ENCODE data around the gene ADAMTS9. TPM values are rescaled to one million over a fixed set of nuclear protein-coding genes. Genes with fewer than 3 reads are reported as not detected.

Gene ADAMTS9
- total RNA-seq, 2 experiments from 2014 or later: not detected

DNA sequence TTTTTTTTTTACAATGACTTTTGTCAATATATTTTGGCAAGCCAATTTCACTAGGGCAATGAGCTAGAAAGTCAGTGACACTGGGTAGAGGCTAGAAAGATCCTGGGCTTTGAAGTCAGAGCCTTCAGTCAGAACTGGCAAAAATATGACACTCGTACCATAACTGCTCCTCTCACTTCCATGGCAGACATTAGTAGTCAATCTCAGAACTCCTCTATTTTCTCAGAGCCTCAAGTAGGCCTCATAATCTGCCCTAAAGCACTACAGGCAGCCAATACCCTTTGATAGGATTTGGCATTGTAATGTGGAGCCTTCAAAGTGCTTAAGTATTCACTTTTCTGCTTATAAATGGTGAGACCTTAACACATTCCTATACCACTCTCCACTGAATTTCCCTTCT is 67.8 kb downstream of the ADAMTS9 start:
- TF ChIP-seq, protein P1, sequence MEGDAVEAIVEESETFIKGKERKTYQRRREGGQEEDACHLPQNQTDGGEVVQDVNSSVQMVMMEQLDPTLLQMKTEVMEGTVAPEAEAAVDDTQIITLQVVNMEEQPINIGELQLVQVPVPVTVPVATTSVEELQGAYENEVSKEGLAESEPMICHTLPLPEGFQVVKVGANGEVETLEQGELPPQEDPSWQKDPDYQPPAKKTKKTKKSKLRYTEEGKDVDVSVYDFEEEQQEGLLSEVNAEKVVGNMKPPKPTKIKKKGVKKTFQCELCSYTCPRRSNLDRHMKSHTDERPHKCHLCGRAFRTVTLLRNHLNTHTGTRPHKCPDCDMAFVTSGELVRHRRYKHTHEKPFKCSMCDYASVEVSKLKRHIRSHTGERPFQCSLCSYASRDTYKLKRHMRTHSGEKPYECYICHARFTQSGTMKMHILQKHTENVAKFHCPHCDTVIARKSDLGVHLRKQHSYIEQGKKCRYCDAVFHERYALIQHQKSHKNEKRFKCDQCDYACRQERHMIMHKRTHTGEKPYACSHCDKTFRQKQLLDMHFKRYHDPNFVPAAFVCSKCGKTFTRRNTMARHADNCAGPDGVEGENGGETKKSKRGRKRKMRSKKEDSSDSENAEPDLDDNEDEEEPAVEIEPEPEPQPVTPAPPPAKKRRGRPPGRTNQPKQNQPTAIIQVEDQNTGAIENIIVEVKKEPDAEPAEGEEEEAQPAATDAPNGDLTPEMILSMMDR (IDR thresholded peaks at IDR 0.05): no peak
- no peaks in the 10 kb centered on the region for H3K4me1 ChIP-seq (ENCODE audit: insufficient read depth, low read length)
- peaks cover 0 to 4% of the 10 kb centered on the region in 2 experiments for H3K9me3 ChIP-seq (ENCODE audit: control insufficient read depth in 1 of 2, insufficient read depth in 1 of 2, low read length in 2 of 2)
- no peak for ATAC-seq (ENCODE audit: poor library complexity)
- ChIA-PET CTCF (no interaction called here), POLR2A (no interaction called here)
- H3K4me3 ChIP-seq (ENCODE audit: low read length): no peak overlapping the region
- Mint-ChIP-seq H3K4me1 (ENCODE audit: low read depth) (no peaks in the 10 kb centered on the region), H3K36me3 (ENCODE audit: low read depth) (no peaks in the 10 kb centered on the region), H3K4me3 (no peak overlapping the region), H3K27ac (no peak overlapping the region), H3K27me3 (no peaks in the 10 kb centered on the region), H3K9me3 (no peaks in the 10 kb centered on the region)
- intact Hi-C loops (cut with DNase I, micrococcal nuclease): no loop called here
- no peak for DNase-seq
- H3K36me3 ChIP-seq (ENCODE audit: insufficient read depth, low read length): no peaks in the 10 kb centered on the region
- no peak overlapping the region for H3K27ac ChIP-seq (ENCODE audit: low read depth in 1 of 2, low read length in 2 of 2)
- H3K27me3 ChIP-seq (ENCODE audit: control insufficient read depth in 1 of 2, insufficient read depth in 2 of 2, low read length in 2 of 2): no peaks in the 10 kb centered on the region

DNA sequence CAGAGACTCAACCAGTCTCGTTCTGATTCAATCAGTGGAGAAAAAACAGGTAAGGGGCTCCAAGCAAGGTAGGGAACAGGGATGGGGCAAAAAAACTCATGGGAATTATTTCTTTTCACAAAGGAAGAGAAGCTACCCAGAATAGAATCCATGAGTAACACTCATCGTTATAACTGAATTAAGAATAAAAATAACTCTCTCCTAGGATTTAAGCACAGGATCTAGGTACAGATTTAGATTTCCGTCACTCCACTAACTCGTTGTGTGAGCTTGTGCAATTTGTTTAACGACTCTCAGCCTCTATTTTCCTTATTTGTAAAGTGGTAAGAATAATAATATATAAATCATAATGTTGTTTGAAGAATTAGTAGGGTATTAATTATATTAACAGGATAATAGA is 68.6 kb downstream of the ADAMTS9 start:
- H3K4me1 Mint-ChIP-seq (ENCODE audit: low read depth): no peaks in the 10 kb centered on the region

GRCh38 chr3:64617610-64618009 is 70.2 kb downstream of the ADAMTS9 start:
- Histone ChIP-seq H3K27me3 (ENCODE audit: control insufficient read depth in 1 of 2, insufficient read depth in 2 of 2, low read length in 2 of 2) (no peaks in the 10 kb centered on the region), H3K4me3 (ENCODE audit: low read length) (no peak overlapping the region), H3K27ac (ENCODE audit: low read depth in 1 of 2, low read length in 2 of 2) (no peak overlapping the region), H3K4me1 (ENCODE audit: insufficient read depth, low read length) (no peaks in the 10 kb centered on the region), H3K9me3 (ENCODE audit: control insufficient read depth in 1 of 2, insufficient read depth in 1 of 2, low read length in 2 of 2) (peaks cover 0 to 4% of the 10 kb centered on the region in 2 experiments), H3K36me3 (ENCODE audit: insufficient read depth, low read length) (no peaks in the 10 kb centered on the region)
- no peak for DNase-seq
- H3K36me3 Mint-ChIP-seq (ENCODE audit: low read depth): no peaks in the 10 kb centered on the region
- ChIA-PET CTCF (no interaction called here), POLR2A (no interaction called here)
- intact Hi-C loops (cut with DNase I, micrococcal nuclease): no loop called here
- no peak overlapping the region for H3K4me3 Mint-ChIP-seq
- H3K9me3 Mint-ChIP-seq: no peaks in the 10 kb centered on the region
- TF ChIP-seq, protein P1 (IDR thresholded peaks at IDR 0.05): no peak
- no peaks in the 10 kb centered on the region for H3K4me1 Mint-ChIP-seq (ENCODE audit: low read depth)
- no peaks in the 10 kb centered on the region for H3K27me3 Mint-ChIP-seq
- no peak overlapping the region for H3K27ac Mint-ChIP-seq
- ATAC-seq (ENCODE audit: poor library complexity): no peak

More for the DNA sequence above, 68.6 kb downstream of the ADAMTS9 start:
- TF ChIP-seq, protein P1 (IDR thresholded peaks at IDR 0.05): no peak
- intact Hi-C loops (cut with DNase I, micrococcal nuclease): no loop called here
- H3K36me3 Mint-ChIP-seq (ENCODE audit: low read depth): no peaks in the 10 kb centered on the region
- ATAC-seq (ENCODE audit: poor library complexity) (no peak), DNase-seq (no peak)
- Histone ChIP-seq H3K4me1 (ENCODE audit: insufficient read depth, low read length) (no peaks in the 10 kb centered on the region), H3K4me3 (ENCODE audit: low read length) (no peak overlapping the region), H3K36me3 (ENCODE audit: insufficient read depth, low read length) (no peaks in the 10 kb centered on the region), H3K27me3 (ENCODE audit: control insufficient read depth in 1 of 2, insufficient read depth in 2 of 2, low read length in 2 of 2) (no peaks in the 10 kb centered on the region), H3K9me3 (ENCODE audit: control insufficient read depth in 1 of 2, insufficient read depth in 1 of 2, low read length in 2 of 2) (peaks cover 0 to 4% of the 10 kb centered on the region in 2 experiments), H3K27ac (ENCODE audit: low read depth in 1 of 2, low read length in 2 of 2) (no peak overlapping the region)
- H3K9me3 Mint-ChIP-seq: no peaks in the 10 kb centered on the region
- H3K4me3 Mint-ChIP-seq: no peak overlapping the region
- POLR2A ChIA-PET: no interaction called here
- H3K27ac Mint-ChIP-seq: no peak overlapping the region
- CTCF ChIA-PET: no interaction called here
- no peaks in the 10 kb centered on the region for H3K27me3 Mint-ChIP-seq

Data from CD4-positive, alpha-beta T cell (primary cell).